Pancreas (tissue), 10 donors: Measurements from ENCODE around the gene NDUFAF2. TPM values are rescaled to one million over a fixed set of nuclear protein-coding genes. Genes with fewer than 3 reads are reported as not detected.
"Not testable (repeated sequence)": the region's sequence is repeated elsewhere in the genome, so short reads cannot be mapped to it uniquely, and the experiment has no call there.

Experiments
- ATAC-seq, 4 donors: fragments of 200-7000 bp; cut with Tn5 transposase; one replicate each; pipeline versions ENCODE4 v1.8.0 to v1.9.1; 2020; ENCODE audit warnings: mild to moderate bottlenecking in 4 of 4, moderate library complexity in 4 of 4
- DNase-seq, 6 donors: peaks; one replicate each; pipeline ENCODE4 v3.0.0-alpha.2; 2020
- FAIRE-seq: peaks from 2 replicates; lab custom pipeline; 2012; peaks lifted over from hg19 to GRCh38; lab: Jason Lieb, UNC
- H3K27ac ChIP-seq, 4 donors: fragments of 200-600 bp; sonication (generic); 1 replicate in 3 of 4; 2 replicates in 1 of 4; pipeline versions ENCODE4 v1.5.0 to v1.8.0; 2020
- H3K27me3 ChIP-seq, 4 donors: fragments of 200-600 bp; one replicate each; pipeline ENCODE4 v1.8.0; 2021
- H3K36me3 ChIP-seq, 3 donors: fragments of 200-600 bp; sonication (generic) in 1 of 3; one replicate each; pipeline versions ENCODE4 v1.5.0 to v1.8.0; 2020 to 2021
- H3K4me1 ChIP-seq, 3 donors: fragments of 200-600 bp; one replicate each; pipeline ENCODE4 v1.8.0; 2021
- H3K4me3 ChIP-seq, 4 donors: fragments of 200-600 bp; sonication (generic) in 2 of 4; one replicate each; pipeline versions ENCODE4 v1.5.0 to v1.8.0; 2020 to 2021
- H3K9me3 ChIP-seq, 4 donors: fragments of 200-600 bp; one replicate each; pipeline ENCODE4 v1.8.0; 2021
- CTCF ChIP-seq, 4 donors: fragments of 200-600 bp; sonication (generic) in 3 of 4; IDR thresholded peaks; one replicate each; pipeline versions ENCODE4 v1.5.0 to v1.8.0; 2021; ENCODE audit warnings: antibody characterized with exemption in 4 of 4
- WGBS, 2 donors: extraction: QIAGEN DNeasy Blood & Tissue Kit; methylation state at CpG; one replicate each; pipeline ENCODE4 v1.1.7; 2013; 5-methylcytosine and 5-hydroxymethylcytosine counted together
- intact Hi-C, 3 donors: fragments of 100-400 bp; cut with DNase I; formaldehyde crosslinking; loops; one replicate each; pipeline versions ENCODE4 v1.11.1 to v1.14.2; 2022
- polyA plus RNA-seq, 2 donors: library from polyadenylated mRNA; stranded (reverse); fragments of 200-250 nt; gene quantifications; one replicate each; pipeline ENCODE4 v1.2.3, GENCODE V29; 2013
- total RNA-seq, 6 donors: library from RNA; stranded (reverse); fragmentation: NEBNext Ultra II Directional in 4 of 6; extraction: Animal tissue kit (Norgen Biotek cat#: 25700) in 4 of 6; gene quantifications; one replicate each; pipeline versions ENCODE4 v1.2.1 to v1.2.4, GENCODE V29; 2021 to 2023
- donor health status: healthy with polysubstance abuse.
- donor health status: DM: no; HTN: no; CAD: no; lungs with moderate emphysema.
- donor health status: DM: no; HTN: no; CAD: no.
- donor health status: control.
- donor health status: control.
- donor health status: Bipolar disorder and iron deficiency.
- donor health status: DM: yes; HTN: yes; CAD: no.
- donor health status: DM: no; HTN: no; CAD: no.
- donor health status: DM: no; HTN: no; CAD: no.
- donor health status: DM: yes; HTN: yes; CAD: no.

Gene NDUFAF2
- total and polyA plus RNA-seq, 8 donors = 9.4 to 28.6 (median 12.8) TPM

DNA sequence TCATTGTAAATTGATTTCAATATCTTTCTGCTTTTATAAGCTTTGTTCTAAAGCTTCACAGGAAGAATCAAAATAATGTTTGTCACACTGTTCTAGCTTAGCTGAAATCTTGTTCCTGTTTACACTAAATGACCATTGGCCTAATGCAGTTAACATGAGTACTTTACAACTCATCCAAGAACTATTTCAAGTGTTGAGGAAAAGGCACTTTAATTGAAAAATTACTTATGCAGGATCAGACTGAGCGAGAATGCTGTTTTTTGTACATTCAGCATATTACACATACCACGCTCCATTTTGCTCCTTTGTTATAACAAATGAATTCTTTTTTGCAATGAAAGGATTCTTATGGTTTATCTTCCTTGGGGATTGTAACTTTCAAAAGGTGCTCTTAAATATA lies 239.7 kb downstream of the NDUFAF2 start:
- intact Hi-C loops = no loop called here
- no peak overlapping the region for H3K4me3 ChIP-seq
- H3K27me3 ChIP-seq = no peaks in the 10 kb centered on the region
- WGBS, 2 donors = 92 to 97% methylated on average over 2 of the region's 2 CpGs
- no peak for TF ChIP-seq CTCF (IDR thresholded peaks at IDR 0.05)
- H3K9me3 ChIP-seq = no peaks in the 10 kb centered on the region
- H3K36me3 ChIP-seq = no peaks in the 10 kb centered on the region
- H3K27ac ChIP-seq = no peak overlapping the region
- ATAC-seq = no peak
- DNase-seq = no peak
- FAIRE-seq = no peak
- peaks cover 0 to 8% (median 0%) of the 10 kb centered on the region in 3 donors for H3K4me1 ChIP-seq

GRCh38 chr5:61186634-61187033 lies 241.6 kb downstream of the NDUFAF2 start:
- no peak for FAIRE-seq
- DNase-seq = no peak
- Histone ChIP-seq H3K27ac (no peak overlapping the region), H3K4me1 (peaks cover 0 to under 1% (median 0%) of the 10 kb centered on the region in 3 donors), H3K27me3 (no peaks in the 10 kb centered on the region), H3K4me3 (no peak overlapping the region), H3K9me3 (no peaks in the 10 kb centered on the region), H3K36me3 (no peaks in the 10 kb centered on the region)
- intact Hi-C loops = no loop called here
- ATAC-seq = no peak
- no peak for TF ChIP-seq CTCF (IDR thresholded peaks at IDR 0.05)
- 89 to 92% methylated on average over 2 of the region's 2 CpGs for WGBS, 2 donors

DNA sequence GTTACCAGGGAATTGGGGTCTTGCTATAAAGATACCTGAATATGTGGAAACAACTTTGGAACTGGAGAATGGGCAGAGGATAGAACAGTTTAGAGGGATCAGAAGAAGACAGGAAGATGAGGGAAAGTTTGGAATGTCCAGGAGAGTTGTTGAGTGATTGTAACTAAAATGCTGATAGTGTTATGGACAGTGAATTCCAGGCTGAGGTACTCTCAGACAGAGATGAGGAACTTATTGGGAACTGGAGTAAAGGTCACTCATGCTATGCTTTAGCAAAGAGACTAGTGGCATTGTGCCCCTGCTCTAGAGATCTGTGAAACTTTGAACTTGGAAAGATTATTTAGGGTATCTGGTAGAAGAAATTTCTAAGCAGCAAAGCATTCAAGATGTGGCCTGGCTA lies 242.3 kb downstream of the NDUFAF2 start:
- H3K9me3 ChIP-seq, H3K27me3 ChIP-seq, H3K4me3 ChIP-seq, H3K27ac ChIP-seq, H3K4me1 ChIP-seq, FAIRE-seq, ATAC-seq, intact Hi-C loops, DNase-seq, H3K36me3 ChIP-seq: not testable (repeated sequence)

- ATAC-seq, H3K9me3 ChIP-seq, DNase-seq, H3K4me3 ChIP-seq, H3K27me3 ChIP-seq, H3K36me3 ChIP-seq, FAIRE-seq, H3K4me1 ChIP-seq, H3K27ac ChIP-seq, intact Hi-C loops: not testable (repeated sequence)
- WGBS, 2 donors = 93 to 100% methylated on average over 2 of the region's 2 CpGs
Measured at GRCh38 chr5:61187826-61188225, 242.8 kb downstream of the NDUFAF2 start.

GRCh38 chr5:61198606-61199005 lies 253.6 kb downstream of the NDUFAF2 start:
- no peak for FAIRE-seq
- 91 to 99% methylated on average over 2 of the region's 2 CpGs for WGBS, 2 donors
- intact Hi-C loops = no loop called here

More at GRCh38 chr5:61198606-61199005, 253.6 kb downstream of the NDUFAF2 start:
- H3K27ac ChIP-seq = no peak overlapping the region
- no peaks in the 10 kb centered on the region for H3K36me3 ChIP-seq
- DNase-seq = no peak
- H3K4me1 ChIP-seq = no peaks in the 10 kb centered on the region
- H3K9me3 ChIP-seq = no peaks in the 10 kb centered on the region
- ATAC-seq = no peak
- no peaks in the 10 kb centered on the region for H3K27me3 ChIP-seq
- no peak for TF ChIP-seq CTCF (IDR thresholded peaks at IDR 0.05)
- no peak overlapping the region for H3K4me3 ChIP-seq
